ENCODE measurements around the gene EDIL3. TPM values are rescaled to one million over a fixed set of nuclear protein-coding genes. Genes with fewer than 3 reads are reported as not detected.
"Not testable (repeated sequence)": the region's sequence is repeated elsewhere in the genome, so short reads cannot be mapped to it uniquely, and the experiment has no call there.

Gene EDIL3
- total RNA-seq, 2 experiments from 2014 or later = not detected

DNA sequence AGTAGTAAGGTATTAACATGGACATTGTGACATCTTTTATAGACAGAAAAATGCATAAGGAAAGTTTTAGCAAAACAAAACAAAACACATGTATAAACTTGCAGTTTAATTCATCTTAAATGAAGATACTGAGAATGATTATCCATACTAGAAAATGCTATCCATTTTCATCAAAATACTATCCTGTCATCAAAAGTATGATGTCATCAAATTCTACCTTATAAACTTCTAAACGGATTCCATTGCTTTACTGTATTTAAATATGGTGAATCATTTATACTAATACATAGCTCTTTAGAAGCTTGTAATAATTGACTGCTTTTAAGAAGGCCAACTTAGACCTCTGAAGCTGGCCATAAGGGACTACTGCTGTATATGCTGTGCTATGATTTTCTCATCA is 221.0 kb downstream of the EDIL3 start:
- no peaks in the 10 kb centered on the region for H3K9me2 ChIP-seq (ENCODE audit: insufficient read depth, low read length)
- H3K27ac ChIP-seq (ENCODE audit: low read depth, low read length, poor library complexity, severe bottlenecking) = no peak overlapping the region
- no peak overlapping the region for H2AFZ ChIP-seq (ENCODE audit: low read length)
- intact Hi-C loops (cut with micrococcal nuclease; ENCODE audit: unreplicated experiment) = no loop called here
- no peaks in the 10 kb centered on the region for H3K4me1 ChIP-seq (ENCODE audit: insufficient read depth, low read length, poor library complexity, severe bottlenecking)
- no peak for DNase-seq (ENCODE audit: low spot score)
- no peaks in the 10 kb centered on the region for H3K36me3 ChIP-seq (ENCODE audit: insufficient read depth, low read length)
- ChIA-PET CTCF (ENCODE audit: unreplicated experiment) (no interaction called here), POLR2A (interaction anchor here (0.7 kb wide), 1 partner anchor 14 kb away, joined by 3 read pairs; no protein-coding TSS in a partner anchor)
- H3K4me3 ChIP-seq (ENCODE audit: low read depth, low read length, poor library complexity, severe bottlenecking) = no peak overlapping the region
- no peaks in the 10 kb centered on the region for H3K79me2 ChIP-seq (ENCODE audit: insufficient read depth, low read depth, low read length)
- TF ChIP-seq, protein P1, sequence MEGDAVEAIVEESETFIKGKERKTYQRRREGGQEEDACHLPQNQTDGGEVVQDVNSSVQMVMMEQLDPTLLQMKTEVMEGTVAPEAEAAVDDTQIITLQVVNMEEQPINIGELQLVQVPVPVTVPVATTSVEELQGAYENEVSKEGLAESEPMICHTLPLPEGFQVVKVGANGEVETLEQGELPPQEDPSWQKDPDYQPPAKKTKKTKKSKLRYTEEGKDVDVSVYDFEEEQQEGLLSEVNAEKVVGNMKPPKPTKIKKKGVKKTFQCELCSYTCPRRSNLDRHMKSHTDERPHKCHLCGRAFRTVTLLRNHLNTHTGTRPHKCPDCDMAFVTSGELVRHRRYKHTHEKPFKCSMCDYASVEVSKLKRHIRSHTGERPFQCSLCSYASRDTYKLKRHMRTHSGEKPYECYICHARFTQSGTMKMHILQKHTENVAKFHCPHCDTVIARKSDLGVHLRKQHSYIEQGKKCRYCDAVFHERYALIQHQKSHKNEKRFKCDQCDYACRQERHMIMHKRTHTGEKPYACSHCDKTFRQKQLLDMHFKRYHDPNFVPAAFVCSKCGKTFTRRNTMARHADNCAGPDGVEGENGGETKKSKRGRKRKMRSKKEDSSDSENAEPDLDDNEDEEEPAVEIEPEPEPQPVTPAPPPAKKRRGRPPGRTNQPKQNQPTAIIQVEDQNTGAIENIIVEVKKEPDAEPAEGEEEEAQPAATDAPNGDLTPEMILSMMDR (conservative IDR thresholded peaks at IDR 0.05; ENCODE audit: low read length) = no peak
- no peak for TF ChIP-seq EZH2phosphoT487 (IDR thresholded peaks at IDR 0.05; ENCODE audit: borderline replicate concordance, low read depth, low read length)
- BruUV-seq (replicated peaks) = no TSS peak
- H3K9me3 ChIP-seq (ENCODE audit: low read length) = no peaks in the 10 kb centered on the region
- H4K20me1 ChIP-seq (ENCODE audit: insufficient read depth, low read length) = no peaks in the 10 kb centered on the region
- H3K4me2 ChIP-seq (ENCODE audit: low read length) = no peak overlapping the region

DNA sequence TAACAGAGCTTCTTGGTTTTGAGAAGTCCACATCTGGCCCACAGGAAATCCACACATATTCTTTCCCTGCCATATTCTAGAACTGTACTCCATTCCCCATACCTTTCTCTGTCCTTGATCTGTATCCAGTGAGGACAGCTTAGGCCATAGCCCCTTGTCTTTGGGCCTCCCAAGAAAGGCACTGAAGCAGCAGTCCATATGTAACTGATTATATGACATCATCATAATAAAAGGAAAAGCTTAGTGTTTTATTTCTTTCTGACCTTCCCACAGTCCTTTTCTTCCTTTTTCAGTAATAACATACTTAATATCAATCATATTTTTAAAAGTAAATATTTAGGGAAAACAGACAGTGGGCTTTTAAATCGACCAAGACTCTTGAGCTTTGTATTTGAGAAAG is 222.0 kb downstream of the EDIL3 start:
- H2AFZ ChIP-seq (ENCODE audit: low read length) = no peak overlapping the region
- intact Hi-C loops (cut with micrococcal nuclease; ENCODE audit: unreplicated experiment) = no loop called here

DNA sequence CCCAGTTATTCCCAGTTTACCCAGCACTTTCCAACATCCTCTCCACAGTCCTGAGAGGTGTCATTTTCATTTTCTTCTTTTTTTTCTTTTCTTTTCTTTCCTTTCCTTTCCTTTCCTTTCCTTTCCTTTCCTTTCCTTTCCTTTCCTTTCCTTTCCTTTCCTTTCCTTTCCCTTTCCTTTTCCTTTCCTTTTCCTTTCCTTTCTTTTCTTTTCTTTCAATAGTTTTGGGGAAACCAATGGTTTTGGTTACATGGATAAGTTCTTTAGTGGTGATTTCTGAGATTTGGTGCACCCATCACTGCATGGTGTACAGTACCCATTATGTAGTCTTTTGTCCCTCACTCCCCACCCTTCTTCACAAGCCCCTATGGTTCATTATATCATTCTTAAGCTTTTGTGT is 224.0 kb downstream of the EDIL3 start:
- DNase-seq (ENCODE audit: low spot score); H3K36me3 ChIP-seq (ENCODE audit: insufficient read depth, low read length); intact Hi-C loops (cut with micrococcal nuclease; ENCODE audit: unreplicated experiment); H3K4me3 ChIP-seq (ENCODE audit: low read depth, low read length, poor library complexity, severe bottlenecking); CTCF ChIA-PET (ENCODE audit: unreplicated experiment); H3K4me1 ChIP-seq (ENCODE audit: insufficient read depth, low read length, poor library complexity, severe bottlenecking); BruUV-seq (replicated peaks); H2AFZ ChIP-seq (ENCODE audit: low read length); POLR2A ChIA-PET; H3K79me2 ChIP-seq (ENCODE audit: insufficient read depth, low read depth, low read length); H3K9me3 ChIP-seq (ENCODE audit: low read length); H3K9me2 ChIP-seq (ENCODE audit: insufficient read depth, low read length); H3K27ac ChIP-seq (ENCODE audit: low read depth, low read length, poor library complexity, severe bottlenecking); H4K20me1 ChIP-seq (ENCODE audit: insufficient read depth, low read length); H3K4me2 ChIP-seq (ENCODE audit: low read length): not testable (repeated sequence)

More for the DNA sequence above, 222.0 kb downstream of the EDIL3 start:
- H3K4me1 ChIP-seq (ENCODE audit: insufficient read depth, low read length, poor library complexity, severe bottlenecking) = no peaks in the 10 kb centered on the region
- no peaks in the 10 kb centered on the region for H3K79me2 ChIP-seq (ENCODE audit: insufficient read depth, low read depth, low read length)
- H3K36me3 ChIP-seq (ENCODE audit: insufficient read depth, low read length) = no peaks in the 10 kb centered on the region
- BruUV-seq (replicated peaks) = no TSS peak
- ChIA-PET CTCF (ENCODE audit: unreplicated experiment) (no interaction called here), POLR2A (interaction anchor here (0.6 kb wide), 1 partner anchor 470 kb away, joined by 3 read pairs; no protein-coding TSS in a partner anchor)
- H3K9me2 ChIP-seq (ENCODE audit: insufficient read depth, low read length) = no peaks in the 10 kb centered on the region
- TF ChIP-seq, protein P1 (conservative IDR thresholded peaks at IDR 0.05; ENCODE audit: low read length) = no peak
- TF ChIP-seq EZH2phosphoT487 (IDR thresholded peaks at IDR 0.05; ENCODE audit: borderline replicate concordance, low read depth, low read length) = no peak
- H3K4me2 ChIP-seq (ENCODE audit: low read length) = no peak overlapping the region
- H4K20me1 ChIP-seq (ENCODE audit: insufficient read depth, low read length) = no peaks in the 10 kb centered on the region
- DNase-seq (ENCODE audit: low spot score) = no peak
- H3K9me3 ChIP-seq (ENCODE audit: low read length) = no peaks in the 10 kb centered on the region
- no peak overlapping the region for H3K4me3 ChIP-seq (ENCODE audit: low read depth, low read length, poor library complexity, severe bottlenecking)
- no peak overlapping the region for H3K27ac ChIP-seq (ENCODE audit: low read depth, low read length, poor library complexity, severe bottlenecking)
